Colonic mucosa (tissue), 4 donors: ENCODE measurements around the gene ACTR10. TPM values are rescaled to one million over a fixed set of nuclear protein-coding genes. Genes with fewer than 3 reads are reported as not detected.
A peak's percentile ranks its signal among the peaks of the same experiment; 100 is the strongest.

Experiments
- DNase-seq: peaks from one replicate; pipeline ENCODE4 v3.0.0-alpha.2; 2020
- H3K27ac ChIP-seq: fragments of 200-600 bp; one replicate; pipeline ENCODE4 v1.8.0; 2021
- H3K27me3 ChIP-seq: fragments of 200-600 bp; one replicate; pipeline ENCODE4 v1.8.0; 2021
- H3K36me3 ChIP-seq: fragments of 200-600 bp; one replicate; pipeline ENCODE4 v1.8.0; 2021
- H3K4me1 ChIP-seq: fragments of 200-600 bp; one replicate; pipeline ENCODE4 v1.8.0; 2021; ENCODE audit warnings: mild to moderate bottlenecking
- H3K4me3 ChIP-seq: fragments of 200-600 bp; one replicate; pipeline ENCODE4 v1.8.0; 2021
- H3K9ac ChIP-seq, 2 donors: one replicate each; pipeline ENCODE4 v1.7.0; 2013; ENCODE audit warnings: control low read depth in 2 of 2, low read depth in 2 of 2, low read length in 2 of 2
- H3K9me3 ChIP-seq: fragments of 200-600 bp; one replicate; pipeline ENCODE4 v1.8.0; 2021
- intact Hi-C: fragments of 100-400 bp; cut with DNase I; formaldehyde crosslinking; loops from one replicate; pipeline ENCODE4 v1.14.1; 2022
- total RNA-seq, 2 donors: library from RNA; stranded (reverse); fragmentation: NEBNext Ultra II Directional in 1 of 2; extraction: Animal tissue kit (Norgen Biotek cat#: 25700) in 1 of 2; gene quantifications; one replicate each; pipeline ENCODE4 v1.2.1, GENCODE V29; 2021
- TF ChIP-seq, protein P1 (sequence below): fragments of 200-600 bp; IDR thresholded peaks from one replicate; pipeline ENCODE4 v1.8.0; 2022; ENCODE audit warnings: antibody characterized with exemption, mild to moderate bottlenecking
- donor health status: healthy.
- donor health status: DM: no; HTN: no; CAD: no.
- donor health status: DM: no; HTN: no; CAD: no.

Gene ACTR10
- total RNA-seq, 2 donors from 2014 or later, result 45.9 to 61.4 TPM

DNA sequence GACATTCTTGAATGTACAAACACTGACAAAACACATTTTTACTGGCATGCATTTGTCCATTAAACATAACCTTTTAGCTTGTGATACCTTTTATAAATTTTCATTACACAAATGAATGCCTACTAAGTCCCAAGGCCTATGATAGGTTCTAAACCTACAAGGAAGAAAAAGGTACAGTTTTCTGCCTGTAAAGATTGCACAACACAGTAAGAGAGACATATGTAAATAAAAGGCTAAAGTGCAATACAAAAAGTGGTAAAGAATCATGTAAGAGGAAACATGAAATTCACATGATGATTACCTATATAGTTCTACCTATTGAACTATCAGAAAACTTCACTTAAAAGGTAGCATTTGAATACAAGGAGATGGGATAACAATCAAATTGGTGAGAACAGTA, 83.8 kb downstream of the ACTR10 start:
- DNase-seq, result no peak
- peaks cover 12% of the 10 kb centered on the region for H3K4me1 ChIP-seq

DNA sequence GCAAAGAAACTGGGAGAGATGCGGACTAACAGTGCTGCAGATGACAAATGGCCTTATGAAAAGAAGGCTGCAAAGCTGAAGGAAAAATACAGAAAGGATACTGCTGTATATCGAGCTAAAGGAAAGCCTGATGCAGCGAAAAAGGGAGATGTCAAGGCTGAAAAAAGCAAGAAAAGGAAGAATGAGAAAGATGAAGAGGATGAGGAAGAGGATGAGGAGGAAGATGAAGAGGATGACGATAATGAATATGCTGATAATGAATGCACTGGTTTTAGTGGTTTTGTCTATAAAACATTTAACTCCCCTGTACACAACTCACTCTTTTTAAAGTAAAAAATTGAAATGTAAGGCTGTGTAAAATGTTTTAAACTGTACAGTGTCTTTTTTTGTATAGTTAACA, 85.2 kb downstream of the ACTR10 start:
- Histone ChIP-seq H3K9ac (no peak overlapping the region), H3K27ac (no peak overlapping the region), H3K36me3 (no peaks in the 10 kb centered on the region), H3K4me3 (no peak overlapping the region), H3K27me3 (no peaks in the 10 kb centered on the region), H3K9me3 (no peaks in the 10 kb centered on the region), H3K4me1 (peaks cover 12% of the 10 kb centered on the region)
- no peak for DNase-seq
- TF ChIP-seq, protein P1, sequence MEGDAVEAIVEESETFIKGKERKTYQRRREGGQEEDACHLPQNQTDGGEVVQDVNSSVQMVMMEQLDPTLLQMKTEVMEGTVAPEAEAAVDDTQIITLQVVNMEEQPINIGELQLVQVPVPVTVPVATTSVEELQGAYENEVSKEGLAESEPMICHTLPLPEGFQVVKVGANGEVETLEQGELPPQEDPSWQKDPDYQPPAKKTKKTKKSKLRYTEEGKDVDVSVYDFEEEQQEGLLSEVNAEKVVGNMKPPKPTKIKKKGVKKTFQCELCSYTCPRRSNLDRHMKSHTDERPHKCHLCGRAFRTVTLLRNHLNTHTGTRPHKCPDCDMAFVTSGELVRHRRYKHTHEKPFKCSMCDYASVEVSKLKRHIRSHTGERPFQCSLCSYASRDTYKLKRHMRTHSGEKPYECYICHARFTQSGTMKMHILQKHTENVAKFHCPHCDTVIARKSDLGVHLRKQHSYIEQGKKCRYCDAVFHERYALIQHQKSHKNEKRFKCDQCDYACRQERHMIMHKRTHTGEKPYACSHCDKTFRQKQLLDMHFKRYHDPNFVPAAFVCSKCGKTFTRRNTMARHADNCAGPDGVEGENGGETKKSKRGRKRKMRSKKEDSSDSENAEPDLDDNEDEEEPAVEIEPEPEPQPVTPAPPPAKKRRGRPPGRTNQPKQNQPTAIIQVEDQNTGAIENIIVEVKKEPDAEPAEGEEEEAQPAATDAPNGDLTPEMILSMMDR, result no peak
- intact Hi-C loops, result no loop called here

More for the DNA sequence above, 83.8 kb downstream of the ACTR10 start:
- H3K27me3 ChIP-seq, result no peaks in the 10 kb centered on the region
- H3K9ac ChIP-seq, result no peak overlapping the region
- TF ChIP-seq, protein P1, result no peak
- intact Hi-C loops, result no loop called here
- H3K4me3 ChIP-seq, result no peak overlapping the region
- H3K9me3 ChIP-seq, result no peaks in the 10 kb centered on the region
- no peaks in the 10 kb centered on the region for H3K36me3 ChIP-seq
- peak overlapping the region; percentile 35 for H3K27ac ChIP-seq

Other genes with a start within 250 kb of the ACTR10 start
- 1 to 10 TPM in 1 of 2 donors, under 1 TPM in 1; 0.57 to 2.8 TPM for gene ARMH4, start 47.9 kb upstream of the ACTR10 start, total RNA-seq
- 100 to 1,000 TPM; 116 to 182 TPM for gene PSMA3, start 44.7 kb downstream of the ACTR10 start, total RNA-seq
- 10 to 100 TPM; 21.4 to 26.8 TPM for gene ARID4A, start 98.4 kb downstream of the ACTR10 start, total RNA-seq
- not detected for gene TOMM20L, start 195.8 kb downstream of the ACTR10 start, total RNA-seq
- 10 to 100 TPM; 20.9 to 28.4 TPM for gene TIMM9, start 227.4 kb downstream of the ACTR10 start, total RNA-seq
- gene KIAA0586, start 227.6 kb downstream of the ACTR10 start, total RNA-seq, result 10 to 100 TPM; 12.3 to 17.4 TPM